HL-60 (cell line): ENCODE measurements around the gene KLHL3.

ENCODE experiments used
- DNase-seq, 2 experiments: peaks; one replicate each; pipeline ENCODE4 v3.0.0-alpha.2; 2010 to 2020; ENCODE audit warnings: low read depth in 1 of 2, low spot score in 1 of 2
- H3K27ac ChIP-seq: fragments of 250-450 bp; sonication (Bioruptor Pico); replicated peaks from 2 replicates; pipeline ENCODE4 v1.5.1; 2020; ENCODE audit warnings: mild to moderate bottlenecking, moderate library complexity
- H3K27me3 ChIP-seq: fragments of 250-450 bp; sonication (Bioruptor Pico); 2 replicates; pipeline ENCODE4 v1.5.1; 2021; ENCODE audit warnings: mild to moderate bottlenecking, moderate library complexity; ENCODE audit not compliant: insufficient read depth, poor library complexity, severe bottlenecking
- H3K4me3 ChIP-seq: replicated peaks from 2 replicates; pipeline ENCODE4 v1.5.1; 2011; ENCODE audit warnings: mild to moderate bottlenecking, control low read depth, low read length; ENCODE audit not compliant: insufficient read depth
- GABPA ChIP-seq: IDR thresholded peaks from 2 replicates; pipeline ENCODE4 v1.6.1; 2012; ENCODE audit warnings: low read depth
- POLR2AphosphoS5 ChIP-seq: IDR thresholded peaks from 2 replicates; pipeline ENCODE4 v1.6.1; 2012; ENCODE audit warnings: low read depth
- SPI1 ChIP-seq: IDR thresholded peaks from 2 replicates; pipeline ENCODE4 v1.6.1; 2012; ENCODE audit warnings: low read depth, mild to moderate bottlenecking, borderline replicate concordance
- TF ChIP-seq, protein P1 (sequence below): IDR thresholded peaks from one replicate; pipeline ENCODE4 v1.5.1; 2011; ENCODE audit warnings: low read length, control low read depth, inconsistent platforms; ENCODE audit not compliant: insufficient read depth
- TF ChIP-seq, protein P2 (sequence below): IDR thresholded peaks from 2 replicates; pipeline ENCODE4 v1.6.1; 2012; ENCODE audit warnings: low read depth; ENCODE audit not compliant: insufficient replicate concordance

Gene KLHL3

DNA sequence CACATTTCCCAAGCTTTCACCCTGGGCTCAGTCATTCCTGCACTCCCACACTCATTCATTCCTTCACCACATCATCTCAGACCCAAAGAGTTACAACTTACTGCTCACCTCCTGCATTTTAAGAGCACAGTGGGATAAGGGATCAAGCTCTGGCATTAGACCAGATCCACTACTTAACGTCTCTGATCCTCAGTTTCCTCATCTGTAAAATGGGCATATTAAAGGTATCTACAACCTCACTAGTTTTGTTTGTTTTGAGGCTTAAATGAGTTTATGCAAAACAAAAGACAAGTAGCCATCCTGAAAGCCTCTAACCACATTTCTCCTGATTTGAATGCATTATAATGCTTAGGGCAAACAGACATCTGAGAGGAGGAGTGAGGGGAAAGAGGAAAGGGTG is 77.6 kb downstream of the KLHL3 start:
- no peak overlapping the region for H3K4me3 ChIP-seq
- no peak for TF ChIP-seq POLR2AphosphoS5
- TF ChIP-seq, protein P1, sequence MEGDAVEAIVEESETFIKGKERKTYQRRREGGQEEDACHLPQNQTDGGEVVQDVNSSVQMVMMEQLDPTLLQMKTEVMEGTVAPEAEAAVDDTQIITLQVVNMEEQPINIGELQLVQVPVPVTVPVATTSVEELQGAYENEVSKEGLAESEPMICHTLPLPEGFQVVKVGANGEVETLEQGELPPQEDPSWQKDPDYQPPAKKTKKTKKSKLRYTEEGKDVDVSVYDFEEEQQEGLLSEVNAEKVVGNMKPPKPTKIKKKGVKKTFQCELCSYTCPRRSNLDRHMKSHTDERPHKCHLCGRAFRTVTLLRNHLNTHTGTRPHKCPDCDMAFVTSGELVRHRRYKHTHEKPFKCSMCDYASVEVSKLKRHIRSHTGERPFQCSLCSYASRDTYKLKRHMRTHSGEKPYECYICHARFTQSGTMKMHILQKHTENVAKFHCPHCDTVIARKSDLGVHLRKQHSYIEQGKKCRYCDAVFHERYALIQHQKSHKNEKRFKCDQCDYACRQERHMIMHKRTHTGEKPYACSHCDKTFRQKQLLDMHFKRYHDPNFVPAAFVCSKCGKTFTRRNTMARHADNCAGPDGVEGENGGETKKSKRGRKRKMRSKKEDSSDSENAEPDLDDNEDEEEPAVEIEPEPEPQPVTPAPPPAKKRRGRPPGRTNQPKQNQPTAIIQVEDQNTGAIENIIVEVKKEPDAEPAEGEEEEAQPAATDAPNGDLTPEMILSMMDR: no peak
- no peak for TF ChIP-seq SPI1
- no peak for TF ChIP-seq GABPA
- TF ChIP-seq, protein P2, sequence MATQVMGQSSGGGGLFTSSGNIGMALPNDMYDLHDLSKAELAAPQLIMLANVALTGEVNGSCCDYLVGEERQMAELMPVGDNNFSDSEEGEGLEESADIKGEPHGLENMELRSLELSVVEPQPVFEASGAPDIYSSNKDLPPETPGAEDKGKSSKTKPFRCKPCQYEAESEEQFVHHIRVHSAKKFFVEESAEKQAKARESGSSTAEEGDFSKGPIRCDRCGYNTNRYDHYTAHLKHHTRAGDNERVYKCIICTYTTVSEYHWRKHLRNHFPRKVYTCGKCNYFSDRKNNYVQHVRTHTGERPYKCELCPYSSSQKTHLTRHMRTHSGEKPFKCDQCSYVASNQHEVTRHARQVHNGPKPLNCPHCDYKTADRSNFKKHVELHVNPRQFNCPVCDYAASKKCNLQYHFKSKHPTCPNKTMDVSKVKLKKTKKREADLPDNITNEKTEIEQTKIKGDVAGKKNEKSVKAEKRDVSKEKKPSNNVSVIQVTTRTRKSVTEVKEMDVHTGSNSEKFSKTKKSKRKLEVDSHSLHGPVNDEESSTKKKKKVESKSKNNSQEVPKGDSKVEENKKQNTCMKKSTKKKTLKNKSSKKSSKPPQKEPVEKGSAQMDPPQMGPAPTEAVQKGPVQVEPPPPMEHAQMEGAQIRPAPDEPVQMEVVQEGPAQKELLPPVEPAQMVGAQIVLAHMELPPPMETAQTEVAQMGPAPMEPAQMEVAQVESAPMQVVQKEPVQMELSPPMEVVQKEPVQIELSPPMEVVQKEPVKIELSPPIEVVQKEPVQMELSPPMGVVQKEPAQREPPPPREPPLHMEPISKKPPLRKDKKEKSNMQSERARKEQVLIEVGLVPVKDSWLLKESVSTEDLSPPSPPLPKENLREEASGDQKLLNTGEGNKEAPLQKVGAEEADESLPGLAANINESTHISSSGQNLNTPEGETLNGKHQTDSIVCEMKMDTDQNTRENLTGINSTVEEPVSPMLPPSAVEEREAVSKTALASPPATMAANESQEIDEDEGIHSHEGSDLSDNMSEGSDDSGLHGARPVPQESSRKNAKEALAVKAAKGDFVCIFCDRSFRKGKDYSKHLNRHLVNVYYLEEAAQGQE: no peak

DNA sequence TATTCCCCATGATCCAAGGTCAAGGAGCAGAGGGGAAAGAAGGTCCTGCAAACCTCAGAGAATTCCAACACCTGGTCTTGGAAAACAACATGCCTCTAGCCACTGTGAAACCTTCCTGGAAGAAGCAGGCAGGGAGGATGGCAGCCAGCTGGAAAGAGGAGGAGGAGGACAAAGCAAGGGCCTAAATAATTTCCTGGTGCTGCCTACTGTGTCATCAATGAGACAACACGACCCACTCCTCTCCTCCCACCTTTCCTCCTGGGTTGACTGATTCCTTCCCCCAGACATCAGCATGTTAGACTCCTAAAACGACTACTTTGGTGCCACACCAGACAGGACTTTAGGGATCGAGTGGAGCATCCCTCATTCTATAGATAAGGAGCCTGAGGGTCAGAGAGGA is 78.8 kb downstream of the KLHL3 start:
- H3K4me3 ChIP-seq: no peak overlapping the region
- H3K27ac ChIP-seq: no peak overlapping the region
- TF ChIP-seq, protein P2: no peak
- TF ChIP-seq, protein P1: no peak
- TF ChIP-seq GABPA (no peak), POLR2AphosphoS5 (no peak), SPI1 (no peak)
- DNase-seq: no peak
- no peaks in the 10 kb centered on the region for H3K27me3 ChIP-seq

More for the DNA sequence above, 77.6 kb downstream of the KLHL3 start:
- Histone ChIP-seq H3K27me3 (no peaks in the 10 kb centered on the region), H3K27ac (no peak overlapping the region)
- no peak for DNase-seq

DNA sequence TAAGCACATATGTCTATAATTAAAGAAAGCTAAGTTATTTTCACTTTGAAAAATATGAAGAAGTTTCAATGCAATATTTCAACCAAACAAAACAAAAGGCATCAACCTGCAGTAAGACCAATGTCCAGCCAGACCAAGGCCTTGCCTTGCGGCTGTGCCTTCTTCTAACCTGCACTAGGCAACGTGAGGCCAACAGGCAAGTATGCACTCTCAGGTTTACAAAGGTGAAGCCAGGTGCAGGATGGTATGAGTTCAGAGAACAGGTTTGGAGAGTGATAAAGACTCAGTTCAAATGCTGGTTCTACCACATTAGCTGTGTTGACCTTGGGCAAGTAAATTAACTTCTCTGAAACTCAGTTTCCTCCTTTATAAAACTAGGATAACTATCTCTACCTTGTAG is 79.3 kb downstream of the KLHL3 start:
- no peak for DNase-seq
- Histone ChIP-seq H3K27me3 (no peaks in the 10 kb centered on the region), H3K4me3 (no peak overlapping the region), H3K27ac (no peak overlapping the region)
- no peak for TF ChIP-seq GABPA
- TF ChIP-seq, protein P2: no peak
- TF ChIP-seq SPI1: no peak
- TF ChIP-seq, protein P1: no peak
- no peak for TF ChIP-seq POLR2AphosphoS5
